HFFc6 (cell line): ENCODE results near the gene MEAF6. TPM values are rescaled to one million over a fixed set of nuclear protein-coding genes. Genes with fewer than 3 reads are reported as not detected.

ENCODE experiments used
- DNase-seq: peaks from one replicate; pipeline ENCODE4 v3.0.0-alpha.2; 2018
- H3K27ac Mint-ChIP-seq: 2 replicates; pipeline ENCODE4 v1.8.0; 2020; ENCODE audit warnings: mild to moderate bottlenecking, mixed read lengths
- H3K27me3 Mint-ChIP-seq: 2 replicates; pipeline ENCODE4 v1.8.0; 2021; ENCODE audit warnings: mild to moderate bottlenecking, moderate library complexity, mixed read lengths; ENCODE audit not compliant: insufficient read depth
- H3K36me3 Mint-ChIP-seq: 2 replicates; pipeline ENCODE4 v1.8.0; 2021; ENCODE audit warnings: low read depth, mixed read lengths
- H3K4me1 Mint-ChIP-seq: 2 replicates; pipeline ENCODE4 v1.8.0; 2020; ENCODE audit warnings: low read depth, mixed read lengths
- H3K4me3 Mint-ChIP-seq: 2 replicates; pipeline ENCODE4 v1.8.0; 2020; ENCODE audit warnings: mild to moderate bottlenecking, moderate library complexity, mixed read lengths
- H3K9me3 Mint-ChIP-seq: 2 replicates; pipeline ENCODE4 v1.8.0; 2020; ENCODE audit warnings: mild to moderate bottlenecking, mixed read lengths
- CTCF ChIP-seq: fragments of 200-600 bp; sonication (generic); IDR thresholded peaks from 2 replicates; pipeline ENCODE4 v1.5.0; 2021; ENCODE audit warnings: antibody characterized with exemption, mild to moderate bottlenecking
- microRNA-seq: library from miRNA; unstranded; fragments of <30 nt; microRNA quantifications from one replicate; pipeline ENCODE4, GENCODE V29; 2019
- total RNA-seq, 6 experiments: library from RNA; stranded (reverse); fragmentation: NEBNext Ultra II Directional; extraction: Animal tissue kit (Norgen Biotek cat#: 25700); gene quantifications; 2 replicates in 1 of 6; 3 replicates in 5 of 6; pipeline ENCODE4 v1.2.3, GENCODE V29; 2021

Gene MEAF6
- total RNA-seq, 6 experiments from 2014 or later: 52.6 to 63.8 (median 56.9) TPM

- no peak for TF ChIP-seq CTCF
- H3K27ac Mint-ChIP-seq: no peak overlapping the region
- H3K4me1 Mint-ChIP-seq: no peaks in the 10 kb centered on the region
- H3K9me3 Mint-ChIP-seq: no peaks in the 10 kb centered on the region
- DNase-seq: no peak
- peaks cover 36% of the 10 kb centered on the region for H3K27me3 Mint-ChIP-seq
- H3K4me3 Mint-ChIP-seq: no peak overlapping the region
- no peaks in the 10 kb centered on the region for H3K36me3 Mint-ChIP-seq
These were observed 71.9 kb downstream of the MEAF6 start for GRCh38 chr1:37442644-37443043.

Small RNA genes within 50 kb of the gene (microRNA-seq; reads per million reads assigned to microRNA genes)
- gene MIR5581 (3.1 reads per million), gene MIR6732 (4.6 reads per million)

Other genes with a start within 250 kb of the MEAF6 start
- 1 to 10 TPM; 5.6 to 7.0 (median 6.3) TPM for gene ZC3H12A, start 40.2 kb downstream of the MEAF6 start, total RNA-seq
- gene SNIP1, start 39.5 kb upstream of the MEAF6 start, total RNA-seq: 10 to 100 TPM; 15.7 to 19.3 (median 18.0) TPM
- gene DNALI1, start 42.2 kb upstream of the MEAF6 start, total RNA-seq: 1 to 10 TPM; 1.3 to 2.4 (median 1.9) TPM
- 10 to 100 TPM; 48.3 to 61.7 (median 57.0) TPM for gene GNL2, start 81.2 kb upstream of the MEAF6 start, total RNA-seq
- not detected for gene RSPO1, start 120.1 kb upstream of the MEAF6 start, total RNA-seq
- 10 to 100 TPM; 20.3 to 44.3 (median 41.3) TPM for gene CDCA8, start 177.8 kb upstream of the MEAF6 start, total RNA-seq